SK-N-MC (cell line): ENCODE measurements around the gene KIFC3.
"Not testable (repeated sequence)": the region's sequence is repeated elsewhere in the genome, so short reads cannot be mapped to it uniquely, and the experiment has no call there.

Experiments used
- DNase-seq: peaks from one replicate; pipeline ENCODE4 v3.0.0-alpha.2; 2011; ENCODE audit warnings: low read depth, low spot score
- H3K27ac ChIP-seq: fragments of 200-600 bp; sonication (generic); 2 replicates; pipeline ENCODE4 v1.5.1; 2016; ENCODE audit warnings: mixed run types
- H3K36me3 ChIP-seq: fragments of 200-600 bp; sonication (generic); 2 replicates; pipeline ENCODE4 v1.6.1; 2017; ENCODE audit warnings: antibody characterized with exemption, low read length, mixed read lengths; ENCODE audit not compliant: insufficient read depth
- H3K4me3 ChIP-seq: fragments of 200-600 bp; sonication (generic); 2 replicates; pipeline ENCODE4 v1.5.1; 2016
- H3K9ac ChIP-seq: fragments of 200-600 bp; sonication (generic); 2 replicates; pipeline ENCODE4 v1.8.0; 2017; ENCODE audit warnings: mixed run types, mixed read lengths; ENCODE audit not compliant: insufficient read length
- H3K9me3 ChIP-seq: fragments of 200-600 bp; sonication (generic); 2 replicates; pipeline ENCODE4 v1.6.1; 2017; ENCODE audit warnings: low read depth, mild to moderate bottlenecking, antibody characterized with exemption, low read length, moderate library complexity, mixed read lengths
- EZH2 ChIP-seq: fragments of 200-600 bp; sonication (generic); IDR thresholded peaks from one replicate; pipeline ENCODE4 v1.6.1; 2017; ENCODE audit warnings: antibody characterized with exemption
- FOXP2 ChIP-seq: optimal IDR thresholded peaks from 2 replicates; pipeline ENCODE3; 2011; ENCODE audit warnings: mild to moderate bottlenecking, moderate library complexity; ENCODE audit not compliant: insufficient read depth; ENCODE audit errors: extremely low read length, control extremely low read depth
- POLR2AphosphoS5 ChIP-seq: IDR thresholded peaks from 2 replicates; pipeline ENCODE4 v1.6.1; 2012; ENCODE audit warnings: mild to moderate bottlenecking, low read depth, low read length, borderline replicate concordance

KIFC3 gene

DNA sequence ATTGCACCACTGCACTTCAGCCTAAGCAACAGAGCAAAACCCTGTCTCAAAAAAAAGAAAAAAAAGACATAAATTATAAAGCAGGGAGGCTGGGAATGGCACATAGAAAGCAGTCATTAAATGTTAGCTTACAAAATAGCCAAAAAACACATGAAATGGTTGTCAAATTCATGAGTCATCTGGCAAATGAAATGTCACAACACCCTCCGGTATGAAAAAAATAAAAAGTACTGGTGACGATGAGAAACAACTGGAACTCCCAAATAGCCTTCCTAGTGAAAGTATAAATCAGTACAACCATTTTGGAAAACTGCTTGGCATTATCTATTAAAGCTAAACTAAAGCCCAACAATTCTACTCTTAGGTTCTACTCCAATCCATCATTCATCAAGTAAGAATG is 70.3 kb downstream of the KIFC3 start:
- H3K9ac ChIP-seq: no peak overlapping the region
- DNase-seq: no peak
- no peaks in the 10 kb centered on the region for H3K36me3 ChIP-seq
- no peak overlapping the region for H3K27ac ChIP-seq
- no peaks in the 10 kb centered on the region for H3K9me3 ChIP-seq
- H3K4me3 ChIP-seq: no peak overlapping the region
- TF ChIP-seq EZH2: no peak
- no peak for TF ChIP-seq FOXP2
- no peak for TF ChIP-seq POLR2AphosphoS5

DNA sequence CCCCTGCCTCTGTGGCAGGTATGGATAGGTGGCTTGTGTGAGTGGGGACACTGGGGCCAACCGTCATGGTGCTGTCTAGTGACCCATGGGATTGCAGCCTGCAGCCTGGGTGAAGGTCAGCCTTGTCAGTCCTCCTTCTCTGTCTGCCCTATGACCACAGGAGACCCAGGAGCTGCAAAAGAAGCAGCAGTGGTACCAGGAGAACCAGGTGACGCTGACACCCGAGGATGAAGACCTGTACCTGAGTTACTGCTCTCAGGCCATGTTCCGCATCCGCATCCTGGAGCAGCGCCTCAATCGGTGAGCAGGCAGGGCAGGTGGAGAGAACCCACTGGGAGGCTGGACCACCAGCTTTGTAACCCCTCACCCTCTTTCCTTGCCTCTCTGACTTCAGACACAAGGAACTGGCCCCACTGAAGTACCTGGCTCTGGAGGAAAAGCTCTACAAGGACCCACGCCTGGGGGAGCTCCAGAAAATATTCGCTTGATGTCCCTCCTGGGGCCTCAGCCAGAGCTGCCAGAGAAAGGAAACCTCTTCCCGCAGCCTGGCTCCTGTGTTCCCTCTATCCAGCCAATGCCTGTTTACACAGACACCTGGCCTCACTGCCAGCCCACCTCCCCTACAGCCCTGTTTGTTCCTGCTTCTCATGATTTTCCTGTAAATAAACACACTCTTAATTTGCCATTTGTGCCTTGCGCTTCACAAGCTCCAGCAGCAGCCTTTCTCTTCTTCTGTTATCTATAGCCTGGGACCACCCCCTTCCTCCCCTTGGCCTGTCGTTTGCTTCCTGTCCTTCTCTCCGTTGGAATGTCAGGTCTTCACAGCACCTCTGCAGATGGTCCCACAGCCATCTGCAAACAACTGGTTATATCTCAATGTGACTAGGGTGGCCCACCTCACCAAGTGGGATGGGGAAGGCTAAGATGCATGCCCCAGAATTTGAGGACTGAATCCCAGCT is 71.2 kb downstream of the KIFC3 start:
- no peaks in the 10 kb centered on the region for H3K36me3 ChIP-seq
- no peak overlapping the region for H3K27ac ChIP-seq
- H3K9me3 ChIP-seq: no peaks in the 10 kb centered on the region
- DNase-seq: no peak
- TF ChIP-seq POLR2AphosphoS5 (no peak), EZH2 (no peak), FOXP2 (no peak)
- H3K9ac ChIP-seq: no peak overlapping the region
- no peak overlapping the region for H3K4me3 ChIP-seq

DNA sequence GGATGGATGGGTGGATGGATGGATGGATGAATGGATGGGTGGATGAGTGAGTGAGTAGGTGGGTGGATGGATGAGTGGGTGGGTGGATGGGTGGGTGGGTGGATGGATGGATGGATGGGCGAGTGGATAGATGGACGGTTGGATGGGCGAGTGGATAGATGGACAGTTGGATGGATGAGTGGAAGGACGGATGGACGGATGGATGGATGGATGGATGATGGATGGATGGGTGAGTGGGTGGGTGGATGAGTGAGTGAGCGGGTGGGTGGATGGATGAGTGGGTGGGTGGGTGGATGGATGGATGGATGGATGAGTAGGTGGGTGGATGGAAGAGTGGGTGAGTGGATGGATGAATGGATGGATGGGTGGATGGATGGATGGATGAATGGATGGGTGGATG is 72.4 kb downstream of the KIFC3 start:
- H3K27ac ChIP-seq, DNase-seq, H3K9ac ChIP-seq, H3K9me3 ChIP-seq, H3K36me3 ChIP-seq, H3K4me3 ChIP-seq: not testable (repeated sequence)

DNA sequence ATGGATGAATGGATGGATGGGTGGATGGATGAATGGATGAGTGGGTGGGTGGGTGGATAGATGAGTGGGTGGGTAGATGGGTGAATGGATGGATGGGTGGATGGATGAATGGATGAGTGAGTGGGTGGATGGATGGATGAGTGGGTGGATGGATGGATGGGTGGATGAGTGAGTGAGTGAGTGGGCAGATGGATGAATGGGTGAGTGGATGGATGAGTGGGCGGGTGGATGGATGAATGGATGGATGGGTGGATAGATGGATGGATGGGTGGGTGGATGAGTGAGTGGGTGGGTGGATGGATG is 73.2 kb downstream of the KIFC3 start:
- no peak for DNase-seq
- Histone ChIP-seq H3K36me3 (no peaks in the 10 kb centered on the region), H3K4me3 (no peak overlapping the region), H3K9ac (no peak overlapping the region), H3K9me3 (no peaks in the 10 kb centered on the region), H3K27ac (no peak overlapping the region)
- TF ChIP-seq EZH2 (no peak), POLR2AphosphoS5 (no peak), FOXP2 (no peak)

DNA sequence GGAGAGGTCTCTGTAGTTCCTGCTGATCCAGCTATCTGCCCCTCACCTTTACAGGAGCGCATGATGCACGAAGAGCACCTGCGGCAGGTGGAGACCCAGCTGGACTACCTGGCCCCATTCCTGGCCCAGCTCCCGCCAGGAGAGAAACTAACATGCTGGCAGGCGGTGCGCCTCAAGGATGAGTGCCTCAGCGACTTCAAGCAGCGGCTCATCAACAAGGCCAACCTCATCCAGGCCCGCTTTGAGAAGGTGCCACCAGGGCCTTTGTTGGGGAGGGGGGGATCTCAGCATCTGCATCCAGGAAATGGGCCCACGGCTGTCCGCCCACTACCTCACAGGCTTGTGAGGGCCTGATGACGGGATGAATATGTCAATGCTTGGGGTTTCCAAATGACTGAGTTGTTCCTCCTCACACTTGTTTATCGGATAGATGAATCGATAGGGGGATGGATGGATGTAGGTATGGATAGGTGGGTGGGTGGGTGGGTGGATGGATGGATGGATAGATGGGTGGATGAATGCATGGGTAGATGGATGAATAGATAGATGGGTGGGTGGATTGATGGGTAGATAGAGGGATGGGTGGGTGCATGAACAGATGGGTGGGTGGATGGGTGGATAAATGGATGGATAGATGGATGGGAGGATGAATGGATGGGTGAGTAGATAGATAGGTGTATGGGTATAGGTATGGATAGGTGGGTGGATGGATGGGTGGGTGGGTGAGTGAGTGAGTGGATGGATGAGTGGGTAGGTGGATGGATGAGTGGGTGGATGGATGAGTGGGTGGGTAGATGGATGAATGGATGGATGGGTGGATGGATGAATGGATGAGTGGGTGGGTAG is 73.7 kb downstream of the KIFC3 start:
- no peak for TF ChIP-seq FOXP2
- no peak for TF ChIP-seq EZH2
- TF ChIP-seq POLR2AphosphoS5: no peak
- no peak overlapping the region for H3K9ac ChIP-seq
- H3K27ac ChIP-seq: no peak overlapping the region
- DNase-seq: no peak
- H3K4me3 ChIP-seq: no peak overlapping the region
- H3K9me3 ChIP-seq: no peaks in the 10 kb centered on the region
- no peaks in the 10 kb centered on the region for H3K36me3 ChIP-seq

DNA sequence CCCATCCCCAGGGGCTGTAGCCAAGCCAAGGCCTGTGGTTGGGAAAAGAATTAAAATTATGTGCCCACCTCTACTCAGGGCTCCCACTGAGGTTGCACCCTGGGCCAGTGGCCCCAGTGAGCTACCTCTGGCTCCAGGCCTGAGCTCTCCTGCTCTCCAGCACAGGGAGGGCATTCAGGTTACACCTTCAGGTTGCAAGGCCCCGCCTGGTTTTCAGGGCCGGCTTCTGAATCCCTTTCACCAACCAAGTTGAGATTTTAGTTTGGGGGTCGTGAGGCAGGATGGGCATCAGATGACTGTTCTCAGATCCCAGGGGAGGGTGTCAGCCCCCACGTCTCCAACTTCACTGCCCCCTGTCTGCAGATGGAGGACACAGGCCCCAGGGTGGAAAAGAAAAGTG is 74.7 kb downstream of the KIFC3 start:
- no peak for DNase-seq
- TF ChIP-seq POLR2AphosphoS5 (no peak), FOXP2 (no peak), EZH2 (no peak)

DNA sequence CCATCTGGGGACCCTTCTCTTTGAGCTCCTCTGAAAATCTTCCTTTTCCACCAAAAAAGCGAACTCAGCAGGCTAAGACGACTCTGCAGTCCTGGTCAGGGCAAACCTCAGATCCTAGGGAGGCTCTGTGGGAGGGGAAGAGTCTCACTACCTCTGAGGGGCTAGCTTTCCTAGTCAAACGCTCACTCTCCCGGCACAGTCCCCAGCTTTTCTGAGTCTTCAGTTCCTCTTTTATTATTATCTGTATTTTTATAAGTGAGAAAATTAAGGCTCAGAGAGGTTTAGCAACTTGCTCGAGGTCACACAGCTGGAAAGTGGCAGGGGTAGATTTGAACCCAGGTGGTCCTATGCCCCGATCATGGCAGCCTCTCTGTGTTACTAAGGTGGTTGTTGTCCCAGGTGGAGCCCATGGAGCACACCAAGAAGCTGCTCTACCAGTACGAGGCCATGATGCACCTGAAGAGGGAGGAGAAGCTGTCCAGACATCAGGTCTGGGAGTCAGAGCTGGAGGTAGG is 75.8 kb downstream of the KIFC3 start:
- no peaks in the 10 kb centered on the region for H3K9me3 ChIP-seq
- H3K9ac ChIP-seq: no peak overlapping the region
- H3K36me3 ChIP-seq: no peaks in the 10 kb centered on the region
- no peak for DNase-seq
- no peak overlapping the region for H3K27ac ChIP-seq
- H3K4me3 ChIP-seq: no peak overlapping the region
- no peak for TF ChIP-seq FOXP2
- TF ChIP-seq EZH2: no peak
- TF ChIP-seq POLR2AphosphoS5: no peak

More for the DNA sequence above, 74.7 kb downstream of the KIFC3 start:
- H3K36me3 ChIP-seq: no peaks in the 10 kb centered on the region
- no peak overlapping the region for H3K4me3 ChIP-seq
- H3K27ac ChIP-seq: no peak overlapping the region
- H3K9me3 ChIP-seq: no peaks in the 10 kb centered on the region
- H3K9ac ChIP-seq: no peak overlapping the region

DNA sequence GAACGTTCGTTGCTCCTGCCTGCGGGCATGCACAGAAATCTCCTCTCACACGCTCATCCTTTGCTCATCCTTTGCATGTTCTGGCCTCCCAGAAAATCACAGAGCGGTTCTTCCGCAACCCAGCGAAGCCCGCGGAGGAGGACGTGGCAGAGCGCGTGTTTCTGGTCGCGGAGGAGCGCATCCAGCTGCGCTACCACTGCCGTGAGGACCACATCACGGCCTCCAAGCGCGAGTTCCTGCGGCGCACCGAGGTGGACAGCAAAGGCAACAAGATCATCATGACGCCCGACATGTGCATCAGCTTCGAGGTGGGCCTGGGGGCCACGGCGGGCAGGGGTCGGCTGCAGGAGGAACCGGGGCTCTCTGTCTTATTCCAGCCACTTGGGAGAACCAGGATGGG is 76.3 kb downstream of the KIFC3 start:
- TF ChIP-seq POLR2AphosphoS5 (no peak), EZH2 (no peak), FOXP2 (no peak)
- Histone ChIP-seq H3K9ac (no peak overlapping the region), H3K4me3 (no peak overlapping the region), H3K9me3 (no peaks in the 10 kb centered on the region), H3K36me3 (no peaks in the 10 kb centered on the region), H3K27ac (no peak overlapping the region)
- DNase-seq: no peak
